A172 (cell line): ENCODE data around the gene JSRP1. TPM values are rescaled to one million over a fixed set of nuclear protein-coding genes. Genes with fewer than 3 reads are reported as not detected.

ENCODE experiments used
- DNase-seq: peaks from one replicate; pipeline ENCODE4 v3.0.0-alpha.2; 2015; ENCODE audit warnings: low spot score
- total RNA-seq: library from RNA; depleted of rRNA; stranded (reverse); fragments of >200 nt; shearing (Covaris generic); gene quantifications from 2 replicates; pipeline ENCODE4 v1.2.3, GENCODE V29; 2014

The JSRP1 gene
- total RNA-seq, 1 experiment from 2014 or later: not detected

DNA sequence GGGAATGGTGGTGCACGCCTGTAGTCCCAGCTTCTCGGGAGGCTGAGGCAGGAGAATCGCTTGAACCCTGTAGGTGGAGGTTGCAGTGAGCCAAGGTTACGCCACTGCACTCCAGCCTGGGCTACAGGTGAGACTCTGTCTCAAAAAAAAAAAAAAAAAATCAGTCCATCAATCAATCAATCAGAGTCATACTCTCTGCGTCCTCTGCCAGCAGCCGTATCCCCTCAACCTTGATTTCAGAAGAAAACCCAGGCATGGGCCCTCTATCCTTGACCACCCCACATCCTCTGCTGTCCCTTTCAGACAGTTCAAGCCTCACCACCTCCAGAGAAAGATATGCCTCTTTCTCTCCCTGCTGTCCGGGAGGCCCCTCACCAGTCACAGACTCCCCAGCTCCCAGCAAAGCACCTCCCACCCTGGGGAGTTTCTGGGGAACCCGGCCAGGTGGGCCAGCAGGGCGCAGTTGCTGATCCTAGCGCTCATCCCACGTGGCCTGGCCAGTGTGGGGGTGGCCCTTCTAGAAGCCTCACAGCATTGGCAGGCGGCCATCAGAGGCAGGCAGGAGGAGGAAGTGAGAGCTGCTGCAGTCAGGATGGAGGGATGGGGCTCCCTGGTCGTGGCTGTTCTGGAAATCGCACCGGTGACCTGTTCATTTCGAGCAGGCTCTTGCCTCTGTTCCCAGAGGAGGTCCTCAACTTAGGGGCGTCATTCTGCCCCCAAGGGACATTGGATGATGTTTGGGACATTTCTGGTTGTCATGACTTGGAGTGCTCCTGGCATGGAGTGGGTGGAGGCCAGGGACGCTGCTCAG lies 10.2 kb upstream of the JSRP1 start:
- no peak for DNase-seq

DNA sequence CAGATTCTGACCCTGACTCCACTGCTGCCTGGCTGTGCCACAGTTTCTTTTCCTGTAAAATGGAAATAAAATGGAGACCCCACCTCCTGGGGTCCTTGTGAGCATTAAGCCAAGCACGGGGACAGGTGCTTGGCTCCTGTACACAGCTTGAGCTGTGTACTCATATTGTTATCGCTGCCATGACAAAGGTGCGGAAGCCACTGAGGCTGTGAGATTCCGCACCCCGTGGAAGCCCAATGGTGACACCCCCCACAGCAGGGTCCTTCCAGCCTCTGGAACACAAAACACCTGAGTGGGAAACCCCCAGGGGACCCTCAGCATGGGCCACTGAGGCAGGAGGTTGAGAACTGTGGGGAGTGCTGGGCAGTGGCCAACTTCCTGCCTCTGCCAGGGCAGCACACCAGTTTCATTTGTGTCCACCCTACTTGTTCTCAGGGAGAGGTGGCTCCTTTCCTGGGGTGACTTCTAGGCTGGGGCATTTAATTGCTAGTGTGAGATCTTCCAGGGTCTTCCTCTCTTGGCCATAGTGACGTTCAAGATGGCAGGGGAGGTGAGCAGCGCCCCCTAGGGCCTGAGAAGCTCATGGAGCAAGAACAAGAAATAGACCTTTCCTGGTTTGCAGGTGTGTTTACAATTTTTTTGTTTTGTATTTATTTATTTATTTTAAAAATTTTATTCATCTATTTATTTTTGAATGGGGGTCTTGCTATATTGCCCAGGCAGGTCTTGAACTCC lies 5.4 kb upstream of the JSRP1 start:
- DNase-seq: no peak

DNA sequence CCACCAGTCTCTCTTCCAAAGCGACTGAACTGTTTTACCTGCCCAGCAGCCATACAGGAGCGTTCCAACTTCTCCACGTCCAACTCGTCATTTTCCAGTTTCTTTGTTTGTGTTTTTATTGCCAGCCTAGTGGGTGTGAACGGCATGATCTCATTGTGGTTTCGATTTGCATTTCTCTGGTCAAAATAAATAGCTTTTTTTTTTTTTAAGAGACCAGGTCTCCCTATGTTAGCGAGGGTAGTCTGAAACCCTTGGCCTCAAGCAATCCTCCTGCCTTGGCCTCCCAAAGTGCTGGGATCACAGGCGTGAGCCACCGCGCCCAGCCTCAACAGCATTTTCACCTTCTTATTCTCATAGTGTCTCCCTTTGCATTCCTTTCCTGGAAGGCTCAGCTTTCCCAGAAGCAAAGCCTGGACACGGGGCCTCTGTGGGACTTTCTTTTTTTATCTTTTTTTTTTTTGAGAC lies 4.2 kb upstream of the JSRP1 start:
- peak; percentile 70 for DNase-seq

DNA sequence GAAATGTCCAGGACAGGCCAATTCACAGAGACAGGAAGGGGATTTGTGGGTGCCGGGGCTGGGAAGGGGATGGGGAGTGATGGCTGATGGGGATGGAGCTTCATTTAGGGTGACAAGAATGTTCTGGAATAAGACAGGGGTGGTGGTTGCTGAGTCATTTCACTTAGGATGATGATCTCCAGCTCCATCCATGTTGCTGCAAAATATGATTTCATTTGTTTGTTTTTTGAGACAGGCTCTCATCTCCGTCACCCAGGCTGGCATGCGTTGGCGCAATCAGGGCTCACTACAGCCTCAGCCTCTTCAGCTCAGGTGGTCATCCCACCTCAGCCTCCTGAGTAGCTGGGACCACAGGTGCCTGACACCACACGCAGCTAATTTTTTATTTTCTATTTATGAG lies 3.1 kb upstream of the JSRP1 start:
- DNase-seq: no peak

DNA sequence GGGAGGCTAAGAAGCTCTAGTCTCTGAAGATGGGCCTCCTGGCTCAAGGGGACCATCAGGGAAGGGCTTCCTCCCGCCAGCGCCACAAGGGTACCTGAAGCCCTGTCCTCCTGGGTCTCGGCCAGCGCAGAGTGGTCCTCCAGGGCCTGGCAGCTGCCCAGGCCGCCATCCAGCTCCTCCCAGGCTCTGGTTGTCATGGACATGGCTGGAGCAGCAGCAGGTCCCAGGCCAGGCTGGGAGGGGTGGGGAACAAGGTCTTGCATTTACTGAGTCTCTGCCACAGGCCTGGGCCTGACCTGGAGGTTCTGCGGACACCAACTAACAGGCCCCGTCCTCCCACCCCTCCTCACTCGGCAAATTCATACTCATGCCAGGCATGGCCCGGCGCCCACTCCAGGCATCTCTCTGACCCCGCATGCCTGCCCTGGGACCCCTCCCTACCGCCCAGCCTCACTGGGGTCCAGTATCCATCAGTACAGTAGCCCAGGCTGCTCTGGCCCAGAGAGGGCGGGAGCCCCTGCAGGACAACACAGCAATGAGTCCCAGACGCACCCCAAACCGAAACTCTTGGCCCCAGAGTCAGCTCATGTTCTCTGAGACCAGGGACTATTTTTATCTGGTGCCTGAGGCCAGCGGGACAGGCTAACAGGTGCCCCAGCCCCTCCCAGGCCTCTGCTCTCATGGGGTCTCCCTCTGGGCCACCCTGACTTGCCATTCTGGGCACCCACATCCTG lies 938 bp downstream of the JSRP1 start:
- no peak for DNase-seq

DNA sequence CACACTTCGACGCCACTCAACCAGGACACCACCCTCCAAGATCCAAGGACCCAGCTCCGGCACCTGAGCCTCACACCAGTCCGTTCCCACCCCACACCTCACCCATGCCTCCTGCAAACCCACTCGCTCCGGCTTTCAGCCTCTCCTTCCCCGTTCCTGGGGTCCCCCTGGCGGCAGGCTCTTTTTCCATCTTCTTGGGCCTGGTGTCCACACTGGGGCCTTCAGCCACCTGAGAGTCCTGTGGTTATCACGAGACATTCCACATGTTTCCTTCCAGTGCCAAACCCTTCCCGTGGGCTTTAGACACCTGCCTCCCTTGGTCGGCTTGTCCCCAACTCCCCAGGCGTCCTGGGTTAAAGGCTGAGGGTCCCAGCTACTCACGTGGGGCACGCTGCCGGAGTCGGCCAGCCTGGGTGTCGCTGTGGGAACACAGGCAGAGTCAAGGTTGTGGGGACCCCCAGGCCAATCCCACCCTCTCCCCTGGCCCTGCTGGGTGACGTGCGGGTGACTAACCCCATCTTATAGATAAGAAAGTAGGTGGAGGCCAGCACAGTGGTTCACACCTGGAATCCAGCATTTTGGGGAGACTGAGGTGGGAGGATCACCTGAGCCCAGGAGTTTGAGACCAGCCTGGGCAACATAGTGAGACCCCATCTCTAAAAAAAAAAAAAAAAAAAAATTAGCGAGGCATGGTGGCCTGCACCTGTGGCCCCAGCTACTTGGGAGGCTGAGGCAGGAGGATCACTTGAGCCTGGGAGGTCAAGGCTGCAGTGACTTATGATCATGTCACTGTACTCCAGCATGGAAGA lies 1.9 kb downstream of the JSRP1 start:
- DNase-seq: no peak

DNA sequence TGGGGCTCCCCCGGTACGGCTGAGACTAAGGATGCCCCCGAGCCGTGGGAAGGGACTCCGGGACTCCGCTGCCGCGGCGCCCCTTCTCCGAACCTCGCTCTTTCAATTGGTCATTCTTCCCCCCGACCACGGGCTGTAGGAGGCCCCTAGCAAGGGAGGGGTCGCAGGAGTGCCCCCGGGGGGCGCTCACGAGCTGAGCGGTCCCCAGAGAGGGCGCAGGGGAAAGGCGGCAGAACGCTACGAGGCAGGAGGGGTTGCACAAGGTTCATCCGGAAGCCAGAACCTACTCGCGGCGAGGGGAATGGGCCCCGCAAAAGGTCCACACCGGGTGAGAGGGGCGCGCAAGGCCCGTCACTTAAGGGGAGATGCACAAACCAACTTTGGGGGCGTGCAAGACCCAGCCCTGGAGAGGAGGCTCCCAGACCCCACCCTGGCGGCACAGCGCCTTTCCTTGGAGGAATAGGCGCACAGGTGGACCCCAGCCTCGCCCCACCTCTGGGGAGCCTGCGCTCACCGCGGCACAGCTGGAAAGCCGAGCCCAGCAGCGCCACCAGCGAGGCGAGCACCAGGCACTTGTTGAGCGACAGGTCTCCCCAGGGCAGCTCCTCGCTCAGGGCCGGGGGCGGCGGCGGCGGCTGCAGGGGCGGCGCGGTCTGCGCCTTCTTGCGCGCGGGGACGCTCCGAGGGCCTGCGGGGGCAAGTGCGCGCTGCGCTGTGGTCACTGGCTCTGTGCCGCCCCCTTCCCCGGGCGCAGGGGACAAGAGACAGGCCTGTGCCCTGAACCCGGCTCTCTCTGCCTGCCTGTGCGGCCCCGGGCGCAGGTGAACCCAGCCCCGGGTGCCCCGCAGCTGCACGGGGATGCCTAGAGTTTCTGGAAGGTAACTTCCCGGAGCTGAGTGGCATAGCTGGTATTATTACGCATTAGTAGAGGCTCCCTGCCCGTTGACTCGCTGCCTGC lies 2.8 kb downstream of the JSRP1 start:
- no peak for DNase-seq

DNA sequence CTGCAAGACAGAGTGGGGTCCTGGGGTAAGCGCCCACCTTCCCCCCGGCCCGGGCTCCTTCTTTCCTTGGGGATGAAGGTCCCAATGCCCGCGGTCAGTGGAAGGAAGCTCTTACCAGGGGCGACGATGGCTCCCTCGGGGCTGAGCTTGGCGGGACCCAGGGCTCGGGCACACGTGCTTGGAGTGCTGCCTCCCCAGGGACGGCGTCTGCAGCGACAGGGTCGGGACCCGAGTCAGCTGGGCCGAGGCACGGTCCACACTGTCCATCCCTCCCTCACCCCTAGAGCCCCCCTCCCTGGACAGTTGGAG lies 3.5 kb downstream of the JSRP1 start:
- DNase-seq: no peak

DNA sequence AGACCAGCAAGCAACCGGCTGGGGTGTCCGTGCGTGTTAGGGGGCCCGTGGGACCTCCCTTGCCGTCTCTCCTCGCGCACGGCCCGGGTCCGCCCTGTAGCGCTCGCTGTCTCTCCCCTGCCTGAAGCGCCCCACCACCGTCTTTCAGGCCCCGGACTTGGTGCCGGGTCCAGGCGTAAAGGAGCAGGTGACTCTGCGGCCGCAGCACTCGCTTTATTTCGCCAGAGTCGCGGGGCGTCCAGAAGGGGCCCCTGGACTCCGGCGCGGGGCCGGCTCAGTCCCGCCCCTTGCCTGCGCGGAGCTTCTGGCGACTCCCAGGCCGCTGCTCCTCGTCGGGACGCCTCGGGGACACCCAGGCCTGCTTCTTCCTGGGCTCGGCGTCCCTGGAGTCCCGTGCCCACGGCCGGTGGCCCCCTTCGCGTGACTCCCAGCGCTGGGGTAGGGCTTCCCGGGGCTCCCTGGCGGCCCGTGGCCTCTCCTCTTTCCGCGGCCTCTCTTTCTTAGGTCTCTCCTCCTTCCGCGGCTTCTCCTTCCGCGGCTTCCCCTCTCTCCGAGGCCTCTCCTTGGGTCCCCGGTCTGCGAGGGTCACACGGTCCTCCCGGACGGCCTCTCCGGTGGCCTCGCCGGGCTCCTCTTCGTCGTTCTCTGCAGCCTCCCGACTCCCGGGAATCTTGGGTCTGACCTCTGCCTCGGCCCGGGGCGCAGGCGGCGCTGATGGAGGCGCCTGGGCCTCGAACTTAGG lies 4.0 kb downstream of the JSRP1 start:
- no peak for DNase-seq

DNA sequence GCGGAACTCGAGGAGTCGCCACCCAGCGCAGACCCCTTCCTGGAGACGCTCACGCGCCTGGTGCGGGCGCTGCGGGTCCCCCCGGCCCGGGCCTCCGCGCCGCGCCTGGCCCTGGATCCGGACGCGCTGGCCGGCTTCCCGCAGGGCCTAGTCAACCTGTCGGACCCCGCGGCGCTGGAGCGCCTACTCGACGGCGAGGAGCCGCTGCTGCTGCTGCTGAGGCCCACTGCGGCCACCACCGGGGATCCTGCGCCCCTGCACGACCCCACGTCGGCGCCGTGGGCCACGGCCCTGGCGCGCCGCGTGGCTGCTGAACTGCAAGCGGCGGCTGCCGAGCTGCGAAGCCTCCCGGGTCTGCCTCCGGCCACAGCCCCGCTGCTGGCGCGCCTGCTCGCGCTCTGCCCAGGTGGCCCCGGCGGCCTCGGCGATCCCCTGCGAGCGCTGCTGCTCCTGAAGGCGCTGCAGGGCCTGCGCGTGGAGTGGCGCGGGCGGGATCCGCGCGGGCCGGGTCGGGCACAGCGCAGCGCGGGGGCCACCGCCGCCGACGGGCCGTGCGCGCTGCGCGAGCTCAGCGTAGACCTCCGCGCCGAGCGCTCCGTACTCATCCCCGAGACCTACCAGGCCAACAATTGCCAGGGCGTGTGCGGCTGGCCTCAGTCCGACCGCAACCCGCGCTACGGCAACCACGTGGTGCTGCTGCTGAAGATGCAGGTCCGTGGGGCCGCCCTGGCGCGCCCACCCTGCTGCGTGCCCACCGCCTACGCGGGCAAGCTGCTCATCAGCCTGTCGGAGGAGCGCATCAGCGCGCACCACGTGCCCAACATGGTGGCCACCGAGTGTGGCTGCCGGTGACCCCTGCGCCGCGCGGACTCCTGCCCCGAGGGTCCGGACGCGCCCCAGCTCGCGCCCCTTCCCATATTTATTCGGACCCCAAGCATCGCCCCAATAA lies 4.8 kb downstream of the JSRP1 start:
- no peak for DNase-seq

DNA sequence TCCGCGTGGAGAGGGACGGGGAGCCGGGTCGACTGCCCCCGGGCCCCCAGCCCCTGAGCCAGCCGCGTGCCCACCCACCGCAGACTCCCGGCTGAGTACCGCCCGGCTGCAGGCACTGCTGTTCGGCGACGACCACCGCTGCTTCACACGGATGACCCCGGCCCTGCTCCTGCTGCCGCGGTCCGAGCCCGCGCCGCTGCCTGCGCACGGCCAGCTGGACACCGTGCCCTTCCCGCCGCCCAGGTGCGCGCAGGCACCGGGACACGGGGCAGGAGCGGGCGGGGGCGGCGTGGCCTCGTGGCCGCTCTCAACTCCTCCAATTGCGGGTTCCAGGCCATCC lies 5.5 kb downstream of the JSRP1 start:
- DNase-seq: no peak

DNA sequence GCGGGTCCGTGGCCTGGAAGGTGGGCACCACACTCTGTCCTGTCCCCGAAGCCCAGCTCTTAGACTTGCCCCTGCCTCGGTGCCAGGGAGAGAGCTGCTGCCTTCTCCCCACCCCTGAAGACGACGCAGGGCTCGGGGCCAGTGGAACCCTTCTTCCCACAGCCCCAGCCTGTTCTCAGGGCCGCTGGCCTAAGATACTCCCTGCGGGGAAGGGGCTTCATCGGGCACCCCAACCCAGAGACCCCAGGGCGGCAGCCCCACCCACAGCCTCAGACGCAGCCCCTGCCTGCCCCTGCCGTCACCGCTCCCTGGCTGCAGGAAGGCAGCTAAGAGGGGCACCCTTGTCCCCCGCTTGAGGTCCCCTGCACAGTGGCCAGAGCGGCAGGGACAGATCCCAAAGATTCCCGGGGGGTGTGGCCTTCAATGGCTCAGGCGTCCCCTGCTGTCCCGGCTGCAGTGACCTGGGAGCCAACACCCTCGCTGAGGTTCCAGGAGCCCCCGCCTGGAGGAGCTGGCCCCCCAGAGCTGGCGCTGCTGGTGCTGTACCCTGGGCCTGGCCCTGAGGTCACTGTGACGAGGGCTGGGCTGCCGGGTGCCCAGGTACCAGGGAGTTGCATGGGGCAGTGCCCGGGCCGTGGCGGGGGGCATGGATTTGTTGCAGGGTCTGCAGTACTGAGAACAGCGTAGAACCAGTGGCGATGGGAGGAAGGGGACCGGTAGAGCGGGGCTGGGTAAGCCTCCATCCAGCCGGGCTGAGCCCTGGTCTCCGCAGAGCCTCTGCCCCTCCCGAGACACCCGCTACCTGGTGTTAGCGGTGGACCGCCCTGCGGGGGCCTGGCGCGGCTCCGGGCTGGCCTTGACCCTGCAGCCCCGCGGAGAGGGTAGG lies 6.1 kb downstream of the JSRP1 start:
- DNase-seq: no peak

DNA sequence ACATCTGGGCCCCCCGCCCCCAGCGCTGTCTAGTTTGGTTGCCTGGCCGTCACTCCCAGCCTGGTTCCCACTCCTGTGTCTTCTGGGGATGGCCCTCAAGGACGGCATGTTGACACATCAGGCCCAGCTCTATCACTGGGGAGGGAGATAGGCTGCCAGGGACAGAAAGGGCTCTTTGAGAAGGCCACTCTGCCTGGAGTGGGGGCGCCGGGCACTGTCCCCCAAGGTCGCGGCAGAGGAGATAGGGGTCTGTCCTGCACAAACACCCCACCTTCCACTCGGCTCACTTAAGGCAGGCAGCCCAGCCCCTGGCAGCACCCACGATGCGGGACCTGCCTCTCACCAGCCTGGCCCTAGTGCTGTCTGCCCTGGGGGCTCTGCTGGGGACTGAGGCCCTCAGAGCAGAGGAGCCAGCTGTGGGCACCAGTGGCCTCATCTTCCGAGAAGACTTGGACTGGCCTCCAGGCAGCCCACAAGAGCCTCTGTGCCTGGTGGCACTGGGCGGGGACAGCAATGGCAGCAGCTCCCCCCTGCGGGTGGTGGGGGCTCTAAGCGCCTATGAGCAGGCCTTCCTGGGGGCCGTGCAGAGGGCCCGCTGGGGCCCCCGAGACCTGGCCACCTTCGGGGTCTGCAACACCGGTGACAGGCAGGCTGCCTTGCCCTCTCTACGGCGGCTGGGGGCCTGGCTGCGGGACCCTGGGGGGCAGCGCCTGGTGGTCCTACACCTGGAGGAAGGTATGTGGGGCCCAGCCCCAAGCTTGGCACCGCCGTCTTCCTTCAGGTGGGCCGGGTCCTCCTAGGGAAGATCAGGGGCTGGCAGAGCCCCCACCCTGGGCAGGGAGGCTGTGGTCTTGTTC lies 7.0 kb downstream of the JSRP1 start, which contains the start of gene AMH:
AMH (plus strand) TSS at position 314 of the 857 bp plus-strand sequence; CDS start at position 324, 10 bp downstream.
- DNase-seq: no peak

DNA sequence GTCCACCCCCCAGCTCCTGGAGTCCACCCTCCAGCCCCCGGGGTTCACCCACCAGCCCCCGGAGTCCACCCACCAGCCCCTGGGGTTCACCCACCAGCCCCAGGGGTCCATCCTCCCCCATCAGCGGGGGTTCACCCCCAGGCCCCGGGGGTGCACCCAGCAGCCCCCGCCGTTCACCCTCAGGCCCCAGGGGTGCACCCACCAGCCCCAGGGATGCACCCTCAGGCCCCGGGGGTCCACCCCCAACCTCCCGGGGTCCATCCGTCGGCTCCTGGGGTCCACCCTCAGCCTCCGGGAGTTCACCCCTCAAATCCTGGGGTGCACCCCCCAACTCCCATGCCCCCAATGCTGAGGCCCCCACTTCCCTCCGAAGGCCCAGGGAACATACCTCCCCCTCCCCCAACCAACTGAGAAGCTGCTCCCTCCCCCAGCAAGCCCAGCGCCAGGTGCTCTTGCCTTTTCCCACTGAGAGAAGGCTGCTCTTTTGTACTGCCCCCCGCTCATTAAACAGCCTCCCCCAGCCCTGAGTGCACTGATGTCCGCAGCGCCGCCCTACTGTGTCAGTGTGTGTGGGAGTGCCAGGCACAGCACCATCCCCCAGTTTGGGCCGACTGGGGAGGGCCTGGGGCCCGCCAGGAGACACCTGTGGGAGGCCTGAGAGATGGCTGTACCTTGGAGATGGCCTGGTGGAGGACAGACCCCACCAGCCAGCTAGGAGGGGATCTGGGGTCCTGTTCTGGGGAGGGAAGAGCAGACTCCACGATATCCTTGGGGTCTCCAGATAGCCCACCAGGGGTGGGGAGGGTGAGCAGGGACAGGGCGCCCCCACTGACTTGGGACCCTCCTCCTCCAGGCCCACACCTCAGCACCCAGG lies 7.8 kb downstream of the JSRP1 start:
- DNase-seq: no peak

DNA sequence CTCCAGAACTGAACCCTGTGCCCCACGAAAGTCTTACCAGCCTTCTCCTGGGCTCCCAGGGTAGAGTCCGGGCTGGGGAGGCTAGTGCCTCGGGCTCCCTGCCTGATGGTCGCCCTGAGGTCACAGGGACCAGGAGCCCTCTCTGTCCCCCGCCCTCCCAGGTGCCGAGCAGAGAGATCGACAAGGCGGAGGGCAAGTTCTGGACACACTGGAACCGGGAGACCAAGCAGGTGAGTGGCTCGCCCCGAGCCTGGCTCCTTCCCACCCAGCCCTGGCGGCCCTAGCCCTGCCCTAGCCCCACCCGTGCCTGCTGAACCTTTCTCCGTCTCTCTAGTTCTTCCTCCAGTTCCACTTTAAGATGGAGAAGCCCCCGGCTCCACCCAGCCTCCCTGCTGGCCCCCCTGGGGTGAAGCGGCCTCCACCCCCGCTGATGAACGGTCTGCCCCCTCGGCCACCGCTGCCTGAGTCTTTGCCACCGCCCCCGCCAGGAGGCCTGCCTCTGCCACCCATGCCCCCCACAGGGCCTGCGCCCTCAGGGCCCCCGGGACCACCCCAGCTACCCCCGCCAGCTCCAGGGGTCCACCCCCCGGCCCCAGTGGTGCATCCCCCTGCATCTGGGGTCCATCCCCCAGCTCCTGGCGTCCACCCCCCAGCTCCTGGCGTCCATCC lies 8.7 kb downstream of the JSRP1 start:
- no peak for DNase-seq
